Measurements from ENCODE around the gene GNL3.

Gene GNL3, protein sequence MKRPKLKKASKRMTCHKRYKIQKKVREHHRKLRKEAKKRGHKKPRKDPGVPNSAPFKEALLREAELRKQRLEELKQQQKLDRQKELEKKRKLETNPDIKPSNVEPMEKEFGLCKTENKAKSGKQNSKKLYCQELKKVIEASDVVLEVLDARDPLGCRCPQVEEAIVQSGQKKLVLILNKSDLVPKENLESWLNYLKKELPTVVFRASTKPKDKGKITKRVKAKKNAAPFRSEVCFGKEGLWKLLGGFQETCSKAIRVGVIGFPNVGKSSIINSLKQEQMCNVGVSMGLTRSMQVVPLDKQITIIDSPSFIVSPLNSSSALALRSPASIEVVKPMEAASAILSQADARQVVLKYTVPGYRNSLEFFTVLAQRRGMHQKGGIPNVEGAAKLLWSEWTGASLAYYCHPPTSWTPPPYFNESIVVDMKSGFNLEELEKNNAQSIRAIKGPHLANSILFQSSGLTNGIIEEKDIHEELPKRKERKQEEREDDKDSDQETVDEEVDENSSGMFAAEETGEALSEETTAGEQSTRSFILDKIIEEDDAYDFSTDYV

DNA sequence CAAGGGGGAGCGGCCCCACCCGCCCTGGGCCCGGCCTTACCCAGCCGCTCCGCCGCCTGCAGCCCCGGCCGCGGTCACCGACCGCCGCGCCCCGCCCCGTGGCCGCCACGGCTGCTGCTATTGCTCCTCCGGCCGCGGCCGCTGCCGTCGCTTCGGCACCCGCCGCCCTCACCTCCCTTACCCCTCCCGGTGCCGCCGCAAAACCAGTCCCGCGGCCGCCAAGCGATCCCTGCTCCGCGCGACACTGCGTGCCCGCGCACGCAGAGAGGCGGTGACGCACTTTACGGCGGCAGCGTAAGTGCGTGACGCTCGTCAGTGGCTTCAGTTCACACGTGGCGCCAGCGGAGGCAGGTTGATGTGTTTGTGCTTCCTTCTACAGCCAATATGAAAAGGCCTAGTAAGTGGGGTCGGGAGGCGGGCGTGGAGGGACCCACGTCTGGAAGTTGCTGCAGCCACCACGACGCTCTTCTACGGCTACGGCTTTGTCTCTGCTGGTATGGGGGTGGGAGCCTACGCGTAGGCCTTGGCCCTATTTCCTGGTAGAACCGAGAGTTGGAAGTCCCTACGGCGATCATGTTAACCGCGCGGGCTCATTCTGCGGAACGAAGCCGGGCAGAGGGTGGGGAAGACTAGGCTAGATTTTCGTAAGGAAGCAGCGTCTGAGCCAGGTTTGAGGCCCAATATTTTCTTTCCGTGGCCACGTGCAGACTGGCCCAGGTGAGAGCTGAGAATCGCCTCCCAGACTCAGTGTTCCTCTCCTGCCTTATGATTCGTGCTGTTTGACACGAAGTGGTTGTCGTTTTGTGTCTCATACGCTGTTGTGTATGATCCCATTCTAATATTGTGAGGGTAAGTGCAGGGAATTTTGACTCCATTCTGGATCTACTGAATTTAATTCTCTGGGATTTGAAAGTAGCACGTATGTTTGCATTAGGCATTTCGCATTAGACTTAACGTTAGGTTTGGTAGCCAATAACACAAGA lies at the start of gene GNL3, which contains the start of gene PBRM1:
Gene GNL3, plus strand, starts transcription at position 324 of the 983 bp plus-strand sequence. Its CDS starts 61 bp downstream, at position 385.
Gene PBRM1, minus strand, starts transcription at position 205 of the 983 bp plus-strand sequence.
- TF ChIP-seq, protein P1, sequence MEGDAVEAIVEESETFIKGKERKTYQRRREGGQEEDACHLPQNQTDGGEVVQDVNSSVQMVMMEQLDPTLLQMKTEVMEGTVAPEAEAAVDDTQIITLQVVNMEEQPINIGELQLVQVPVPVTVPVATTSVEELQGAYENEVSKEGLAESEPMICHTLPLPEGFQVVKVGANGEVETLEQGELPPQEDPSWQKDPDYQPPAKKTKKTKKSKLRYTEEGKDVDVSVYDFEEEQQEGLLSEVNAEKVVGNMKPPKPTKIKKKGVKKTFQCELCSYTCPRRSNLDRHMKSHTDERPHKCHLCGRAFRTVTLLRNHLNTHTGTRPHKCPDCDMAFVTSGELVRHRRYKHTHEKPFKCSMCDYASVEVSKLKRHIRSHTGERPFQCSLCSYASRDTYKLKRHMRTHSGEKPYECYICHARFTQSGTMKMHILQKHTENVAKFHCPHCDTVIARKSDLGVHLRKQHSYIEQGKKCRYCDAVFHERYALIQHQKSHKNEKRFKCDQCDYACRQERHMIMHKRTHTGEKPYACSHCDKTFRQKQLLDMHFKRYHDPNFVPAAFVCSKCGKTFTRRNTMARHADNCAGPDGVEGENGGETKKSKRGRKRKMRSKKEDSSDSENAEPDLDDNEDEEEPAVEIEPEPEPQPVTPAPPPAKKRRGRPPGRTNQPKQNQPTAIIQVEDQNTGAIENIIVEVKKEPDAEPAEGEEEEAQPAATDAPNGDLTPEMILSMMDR (conservative IDR thresholded peaks at IDR 0.05; ENCODE audit: low read length), result no peak
- peak within 1 kb of the TSS; percentile 99 for H3K4me3 ChIP-seq (ENCODE audit: low read length)
- peak; percentile 96 for DNase-seq (ENCODE audit: low read depth)

DNA sequence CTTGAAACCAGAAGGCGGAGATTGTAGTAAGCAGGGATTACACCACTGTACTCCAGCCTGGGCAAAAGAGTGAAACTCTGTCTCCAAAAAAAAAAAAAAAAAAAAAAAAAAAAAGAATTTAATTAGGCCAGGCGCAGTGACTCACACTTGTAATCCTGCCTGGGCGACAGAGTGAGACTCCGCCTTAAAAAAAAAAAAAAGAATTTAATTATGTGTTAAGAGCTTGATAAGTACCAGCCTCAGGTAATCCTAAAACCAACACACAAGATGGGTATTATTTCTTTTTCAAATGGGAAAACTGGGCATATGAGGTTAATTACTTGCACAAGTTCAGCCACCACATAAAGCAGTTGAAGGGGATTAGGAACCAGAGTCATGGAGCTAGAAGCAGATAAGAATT lies 49.2 kb upstream of the GNL3 start:
- TF ChIP-seq, protein P1 (conservative IDR thresholded peaks at IDR 0.05; ENCODE audit: low read length), result no peak
- DNase-seq (ENCODE audit: low read depth), result peak; percentile 63
- H3K4me3 ChIP-seq (ENCODE audit: low read length), result no peak overlapping the region

DNA sequence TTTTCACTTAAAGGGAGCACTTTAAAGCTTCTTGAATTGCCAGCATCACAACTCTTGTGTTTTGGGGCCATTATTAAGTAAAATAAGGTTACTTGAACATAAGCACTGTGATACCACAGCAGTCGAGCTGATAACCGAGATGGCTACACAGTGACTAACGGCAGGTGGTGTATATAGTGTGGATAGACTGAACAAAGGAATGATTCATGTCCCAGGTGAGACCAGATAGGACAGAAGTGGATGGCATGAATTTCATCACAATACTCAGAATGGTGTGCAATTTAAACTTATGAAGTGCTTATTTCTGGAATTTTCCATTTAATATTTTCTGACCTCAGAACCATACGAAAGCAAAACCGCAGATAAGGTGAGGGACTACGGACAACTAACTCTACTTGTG lies 40.3 kb upstream of the GNL3 start:
- DNase-seq (ENCODE audit: low read depth), result no peak
- TF ChIP-seq, protein P1 (conservative IDR thresholded peaks at IDR 0.05; ENCODE audit: low read length), result no peak
- no peak overlapping the region for H3K4me3 ChIP-seq (ENCODE audit: low read length)

DNA sequence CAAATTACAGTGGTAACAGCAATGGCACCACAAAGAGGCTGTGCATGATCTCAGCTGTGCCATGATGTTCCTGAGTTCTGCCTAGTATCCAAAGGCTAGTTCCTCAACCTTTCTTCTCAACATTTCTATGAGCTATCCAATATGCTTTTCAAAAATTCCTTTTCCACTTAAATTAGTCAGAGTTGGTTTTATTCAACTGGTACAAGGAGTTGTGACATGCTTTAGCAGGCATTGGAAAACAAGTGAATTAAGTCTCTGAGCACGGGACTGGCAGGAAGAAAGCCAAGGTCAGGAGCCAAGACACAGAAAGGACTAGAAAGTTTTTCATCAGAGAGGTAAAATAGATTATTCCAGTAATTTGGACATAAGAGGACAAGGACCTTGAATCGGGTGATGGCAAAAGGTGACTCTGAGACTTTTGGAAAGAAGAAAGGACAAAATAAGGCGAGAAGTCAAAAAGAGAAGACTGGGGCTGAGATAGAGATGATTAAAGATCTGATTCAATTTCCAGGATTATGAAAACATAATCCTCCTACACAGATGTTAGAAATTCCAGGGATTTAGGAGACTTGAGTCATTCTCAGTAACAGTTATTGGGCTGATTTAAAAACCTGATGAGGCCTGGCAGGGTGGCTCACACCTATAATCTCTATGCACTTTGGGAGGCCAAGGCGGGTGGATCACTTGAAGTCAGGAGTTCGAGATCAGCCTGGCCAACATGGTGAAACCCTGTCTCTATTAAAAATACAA lies 36.2 kb upstream of the GNL3 start:
- TF ChIP-seq, protein P1 (conservative IDR thresholded peaks at IDR 0.05; ENCODE audit: low read length), result no peak
- H3K4me3 ChIP-seq (ENCODE audit: low read length), result no peak overlapping the region
- peak; percentile 74 for DNase-seq (ENCODE audit: low read depth)

DNA sequence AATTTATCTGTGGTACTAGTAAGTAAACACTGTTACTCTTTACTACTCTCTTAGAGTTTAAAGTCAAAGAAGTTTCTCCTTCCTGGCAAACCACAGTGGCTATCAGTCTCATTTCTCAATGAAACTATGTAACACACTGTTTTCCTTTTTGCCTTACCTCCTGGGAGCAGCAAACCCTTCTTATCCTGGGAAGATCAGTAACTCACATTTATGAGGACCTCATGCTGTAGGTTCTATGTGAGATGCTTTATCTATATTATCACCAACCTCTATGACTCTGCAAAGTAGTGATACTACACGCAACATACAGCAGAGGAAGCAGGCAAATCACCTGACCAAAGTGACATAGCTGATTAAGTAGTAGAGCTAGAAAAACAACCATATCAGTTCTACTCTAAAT lies 35.4 kb upstream of the GNL3 start:
- DNase-seq (ENCODE audit: low read depth), result no peak
- H3K4me3 ChIP-seq (ENCODE audit: low read length), result no peak overlapping the region
- TF ChIP-seq, protein P1 (conservative IDR thresholded peaks at IDR 0.05; ENCODE audit: low read length), result no peak

DNA sequence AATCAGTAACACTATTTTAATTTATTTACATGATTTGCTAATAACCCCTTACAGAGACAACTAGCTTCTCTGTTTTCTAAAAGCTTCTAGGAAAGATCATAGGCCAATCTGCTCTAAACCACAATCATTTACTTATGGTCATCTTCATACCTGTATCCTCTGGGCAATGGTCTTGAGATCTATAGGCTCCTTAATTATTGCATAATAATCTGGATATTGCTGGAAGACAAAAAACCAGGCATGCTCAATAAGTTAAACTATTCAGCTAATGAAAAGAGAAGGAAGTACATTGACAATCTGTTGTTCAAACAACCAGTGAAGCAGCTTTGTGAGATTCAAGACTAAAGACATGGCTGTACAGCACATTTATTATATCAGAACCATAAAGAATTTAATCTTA lies 34.2 kb upstream of the GNL3 start:
- TF ChIP-seq, protein P1 (conservative IDR thresholded peaks at IDR 0.05; ENCODE audit: low read length), result no peak
- H3K4me3 ChIP-seq (ENCODE audit: low read length), result no peak overlapping the region
- DNase-seq (ENCODE audit: low read depth), result no peak

All from AG10803 (cell line).